ENCODE results near the gene YARS2. TPM values are rescaled to one million over a fixed set of nuclear protein-coding genes. Genes with fewer than 3 reads are reported as not detected.
A peak's percentile ranks its signal among the peaks of the same experiment; 100 is the strongest.

The YARS2 gene
- total and polyA plus RNA-seq, 9 of the 15 experiments (the other 6 are each of a cell fraction or from before 2014, with no cell fraction given) = 15.2 to 40.9 (median 28.7) TPM

DNA sequence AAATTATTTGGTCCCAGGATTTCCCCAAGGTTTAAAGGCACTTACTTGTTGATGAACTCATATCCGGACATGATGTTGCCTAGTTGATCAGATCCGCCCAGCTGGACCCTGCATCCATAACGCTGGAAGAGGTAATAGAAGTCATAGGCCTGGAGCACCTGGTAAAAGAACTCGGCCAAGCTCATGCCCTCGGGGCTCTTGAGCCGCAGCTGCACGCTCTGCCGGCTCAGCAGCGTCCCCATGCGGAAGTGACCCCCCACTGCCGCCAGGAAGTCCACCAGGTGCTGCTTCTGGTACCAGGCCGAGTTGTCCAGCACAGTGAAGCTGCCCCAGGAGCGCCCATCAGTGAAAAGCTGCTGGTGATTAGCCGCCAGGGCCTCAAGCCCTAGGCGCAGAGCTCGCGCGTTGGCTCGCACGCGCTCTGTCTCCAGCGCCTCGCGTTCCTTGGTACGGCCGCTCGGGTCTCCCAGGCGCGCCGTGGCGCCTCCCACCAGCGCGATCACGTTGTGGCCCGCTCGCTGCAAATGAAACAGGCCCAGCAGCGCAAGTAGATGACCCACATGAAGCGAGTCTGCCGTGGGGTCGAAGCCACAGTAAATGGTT, 545 bp downstream of the YARS2 start (continued):
- TF ChIP-seq, protein P1, sequence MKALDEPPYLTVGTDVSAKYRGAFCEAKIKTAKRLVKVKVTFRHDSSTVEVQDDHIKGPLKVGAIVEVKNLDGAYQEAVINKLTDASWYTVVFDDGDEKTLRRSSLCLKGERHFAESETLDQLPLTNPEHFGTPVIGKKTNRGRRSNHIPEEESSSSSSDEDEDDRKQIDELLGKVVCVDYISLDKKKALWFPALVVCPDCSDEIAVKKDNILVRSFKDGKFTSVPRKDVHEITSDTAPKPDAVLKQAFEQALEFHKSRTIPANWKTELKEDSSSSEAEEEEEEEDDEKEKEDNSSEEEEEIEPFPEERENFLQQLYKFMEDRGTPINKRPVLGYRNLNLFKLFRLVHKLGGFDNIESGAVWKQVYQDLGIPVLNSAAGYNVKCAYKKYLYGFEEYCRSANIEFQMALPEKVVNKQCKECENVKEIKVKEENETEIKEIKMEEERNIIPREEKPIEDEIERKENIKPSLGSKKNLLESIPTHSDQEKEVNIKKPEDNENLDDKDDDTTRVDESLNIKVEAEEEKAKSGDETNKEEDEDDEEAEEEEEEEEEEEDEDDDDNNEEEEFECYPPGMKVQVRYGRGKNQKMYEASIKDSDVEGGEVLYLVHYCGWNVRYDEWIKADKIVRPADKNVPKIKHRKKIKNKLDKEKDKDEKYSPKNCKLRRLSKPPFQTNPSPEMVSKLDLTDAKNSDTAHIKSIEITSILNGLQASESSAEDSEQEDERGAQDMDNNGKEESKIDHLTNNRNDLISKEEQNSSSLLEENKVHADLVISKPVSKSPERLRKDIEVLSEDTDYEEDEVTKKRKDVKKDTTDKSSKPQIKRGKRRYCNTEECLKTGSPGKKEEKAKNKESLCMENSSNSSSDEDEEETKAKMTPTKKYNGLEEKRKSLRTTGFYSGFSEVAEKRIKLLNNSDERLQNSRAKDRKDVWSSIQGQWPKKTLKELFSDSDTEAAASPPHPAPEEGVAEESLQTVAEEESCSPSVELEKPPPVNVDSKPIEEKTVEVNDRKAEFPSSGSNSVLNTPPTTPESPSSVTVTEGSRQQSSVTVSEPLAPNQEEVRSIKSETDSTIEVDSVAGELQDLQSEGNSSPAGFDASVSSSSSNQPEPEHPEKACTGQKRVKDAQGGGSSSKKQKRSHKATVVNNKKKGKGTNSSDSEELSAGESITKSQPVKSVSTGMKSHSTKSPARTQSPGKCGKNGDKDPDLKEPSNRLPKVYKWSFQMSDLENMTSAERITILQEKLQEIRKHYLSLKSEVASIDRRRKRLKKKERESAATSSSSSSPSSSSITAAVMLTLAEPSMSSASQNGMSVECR (CRISPR knock-in tag; IDR thresholded peaks at IDR 0.05) = no peak
- TF ChIP-seq RNF2 (IDR thresholded peaks at IDR 0.05) (peak; percentile 17; the same call in 1 of the 2 replicates), PML (IDR thresholded peaks at IDR 0.05; ENCODE audit: low read length) (0 out of 2 replicates have a peak, but pooled peaks have one; percentile 16), TSC22D4 (tag; IDR thresholded peaks at IDR 0.05) (no peak), RBM39 (optimal IDR thresholded peaks at IDR 0.05; ENCODE audit: low read depth, low read length) (no peak), MCM7 (IDR thresholded peaks at IDR 0.05) (no peak), GTF2E2 (tag; IDR thresholded peaks at IDR 0.05) (no peak; the same call in 1 of the 2 replicates), CTBP1 (IDR thresholded peaks at IDR 0.05; ENCODE audit: borderline replicate concordance) (peak; percentile 53), GABPA (tag; conservative IDR thresholded peaks at IDR 0.05; ENCODE audit: low read depth) (peak; percentile 71), HDAC1 (IDR thresholded peaks at IDR 0.05) (peak in 1 of 2 experiments; percentile 68; a peak in 2 of 4 replicates), ETV1 (tag; conservative IDR thresholded peaks at IDR 0.05; ENCODE audit: low read depth) (peak; percentile 75), NKRF (IDR thresholded peaks at IDR 0.05; ENCODE audit: borderline replicate concordance) (peak; percentile 72), ZNF24 (IDR thresholded peaks at IDR 0.05) (0 out of 2 replicates have a peak, but pooled peaks have one; percentile 9)
- TF ChIP-seq, protein P2, sequence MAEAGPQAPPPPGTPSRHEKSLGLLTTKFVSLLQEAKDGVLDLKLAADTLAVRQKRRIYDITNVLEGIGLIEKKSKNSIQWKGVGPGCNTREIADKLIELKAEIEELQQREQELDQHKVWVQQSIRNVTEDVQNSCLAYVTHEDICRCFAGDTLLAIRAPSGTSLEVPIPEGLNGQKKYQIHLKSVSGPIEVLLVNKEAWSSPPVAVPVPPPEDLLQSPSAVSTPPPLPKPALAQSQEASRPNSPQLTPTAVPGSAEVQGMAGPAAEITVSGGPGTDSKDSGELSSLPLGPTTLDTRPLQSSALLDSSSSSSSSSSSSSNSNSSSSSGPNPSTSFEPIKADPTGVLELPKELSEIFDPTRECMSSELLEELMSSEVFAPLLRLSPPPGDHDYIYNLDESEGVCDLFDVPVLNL (CRISPR knock-in tag; IDR thresholded peaks at IDR 0.05; ENCODE audit: low read depth) = no peak

Measured in K562 (cell line).